Activated CD4-positive, alpha-beta T cell treated with anti-CD3 and anti-CD28 coated beads for 48 hours (primary cell): ENCODE results near the gene CCDC91.
"Not testable (repeated sequence)": the region's sequence is repeated elsewhere in the genome, so short reads cannot be mapped to it uniquely, and the experiment has no call there.

ENCODE experiments used
- DNase-seq: peaks from one replicate; pipeline ENCODE4 v3.0.0-alpha.2; 2020

The CCDC91 gene

DNA sequence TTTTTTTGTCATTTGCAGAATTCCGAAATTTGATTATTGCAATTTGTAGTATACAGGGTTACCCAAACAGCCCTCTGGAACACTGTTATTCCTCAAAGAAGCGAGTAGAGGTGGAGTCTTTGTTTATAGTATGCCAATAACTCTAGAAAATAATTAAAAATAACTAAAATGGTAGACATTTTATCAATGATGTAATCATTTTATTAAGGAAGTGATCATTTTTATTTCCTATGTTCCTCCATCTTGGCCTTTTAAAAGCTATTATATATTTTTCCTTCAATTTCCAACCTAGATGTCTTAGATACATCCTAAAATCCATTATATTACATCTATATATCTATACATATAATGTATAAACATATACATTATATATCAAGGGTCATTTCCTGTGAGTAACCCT lies 106.0 kb downstream of the CCDC91 start:
- DNase-seq: no peak

DNA sequence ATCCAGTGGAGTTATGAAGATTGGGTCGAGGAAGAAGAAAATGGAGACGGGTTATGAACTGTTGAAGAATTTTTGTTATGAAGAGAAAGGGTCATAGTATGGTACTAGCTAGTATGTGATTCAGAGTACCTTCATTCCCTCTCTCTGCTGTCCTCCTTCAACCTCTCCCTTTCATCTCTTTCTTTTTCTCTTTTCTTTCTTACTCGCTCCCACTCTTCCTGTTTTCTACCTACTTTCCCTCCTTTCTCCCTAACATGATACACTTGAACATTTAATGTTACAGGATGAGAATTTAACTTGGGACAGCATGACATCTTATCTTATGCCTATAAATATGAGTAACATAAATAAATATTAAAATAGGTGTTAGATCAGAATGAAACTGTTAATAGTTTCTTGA lies 112.9 kb downstream of the CCDC91 start:
- DNase-seq: no peak

DNA sequence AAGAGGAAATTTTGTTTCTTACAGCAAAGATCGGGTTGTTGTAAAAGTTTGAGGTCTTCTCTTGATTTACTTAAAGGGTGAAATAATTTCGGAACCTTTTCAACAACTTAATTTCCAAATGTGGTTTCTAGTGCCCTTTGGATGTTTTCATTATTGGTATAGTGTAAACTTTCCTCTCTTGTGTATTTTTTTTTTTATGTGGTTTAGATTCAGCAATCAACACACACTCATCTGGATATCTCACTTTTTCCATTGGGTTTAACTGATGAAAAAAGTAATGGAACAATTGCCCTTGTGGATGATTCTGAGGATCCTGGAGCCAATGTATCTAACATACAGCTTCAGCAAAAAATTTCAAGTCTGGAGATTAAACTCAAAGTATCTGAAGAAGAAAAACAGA lies 116.3 kb downstream of the CCDC91 start:
- DNase-seq: no peak

DNA sequence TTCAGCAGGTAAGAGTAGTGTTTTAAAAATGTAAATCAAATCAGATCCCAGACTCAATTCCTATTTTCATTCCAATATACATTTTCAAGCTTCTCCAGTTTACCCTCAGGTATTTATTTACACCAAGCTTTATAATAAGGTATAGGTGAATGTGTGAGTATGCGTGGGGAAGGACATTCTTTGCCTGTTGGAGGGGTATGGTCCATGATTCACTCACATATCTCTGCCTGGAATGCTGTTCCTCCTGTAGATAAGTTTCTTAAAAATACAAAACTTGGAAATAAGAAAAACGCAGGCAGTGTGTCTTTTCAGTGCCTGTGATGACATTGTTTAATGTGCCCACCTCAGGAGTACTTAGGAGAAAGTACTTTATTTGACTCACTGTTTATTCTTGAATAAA lies 118.6 kb downstream of the CCDC91 start:
- no peak for DNase-seq

DNA sequence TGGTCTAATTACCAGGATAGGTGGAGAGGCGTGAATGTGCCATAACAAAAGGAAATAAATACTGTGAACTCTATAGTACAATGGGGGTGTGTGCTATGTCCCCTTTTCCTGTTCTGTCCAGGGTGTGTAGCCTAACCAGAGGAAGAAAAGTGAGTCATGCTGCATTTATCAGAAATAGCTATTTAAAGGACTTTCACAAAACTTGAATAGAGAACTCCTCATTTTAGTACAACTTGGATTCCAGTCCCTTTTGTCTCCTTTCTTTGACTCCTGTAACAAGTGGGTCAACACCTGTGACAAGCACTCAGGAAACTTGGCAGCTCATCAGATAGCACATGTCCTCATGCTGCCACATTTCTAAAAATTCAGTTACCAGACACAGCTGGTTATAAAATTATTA lies 123.4 kb downstream of the CCDC91 start:
- no peak for DNase-seq

DNA sequence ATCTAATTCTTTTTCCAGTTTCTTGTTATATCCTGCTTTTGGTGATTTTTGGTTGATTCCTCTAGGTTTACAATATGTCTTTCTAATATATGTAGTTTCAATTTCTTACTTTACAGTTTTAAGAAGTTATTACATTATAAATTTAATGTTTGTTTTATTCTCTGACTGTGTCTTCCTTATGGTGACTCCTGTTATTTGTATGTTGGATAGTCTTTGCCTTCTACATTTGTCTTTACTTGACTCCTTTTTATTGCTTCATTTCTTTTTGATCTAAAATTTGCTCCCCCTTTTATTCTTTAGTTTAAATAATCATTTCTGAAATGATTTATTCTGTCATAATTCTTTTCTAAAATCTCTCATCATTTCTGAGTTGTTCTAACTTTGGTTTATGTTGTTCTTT lies 125.8 kb downstream of the CCDC91 start:
- no peak for DNase-seq

DNA sequence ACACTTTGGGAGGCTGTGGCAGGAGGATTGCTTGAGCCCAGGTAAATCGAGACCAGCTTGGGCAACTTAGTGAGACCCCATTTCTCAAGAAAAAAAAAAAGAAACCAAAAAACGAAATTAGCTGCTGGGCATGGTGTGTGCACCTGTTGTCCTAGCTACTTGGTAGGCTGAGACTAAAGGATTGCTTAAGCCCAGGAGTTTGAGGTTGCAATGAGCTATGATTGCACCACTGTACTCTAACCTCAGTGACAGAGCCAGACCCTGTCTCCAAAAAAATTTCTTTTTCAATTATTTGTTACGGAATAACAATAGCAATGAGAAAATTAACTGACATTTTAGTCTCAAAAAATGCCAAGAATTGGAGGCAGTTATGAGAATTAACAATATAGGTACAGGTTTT lies 128.0 kb downstream of the CCDC91 start:
- no peak for DNase-seq

DNA sequence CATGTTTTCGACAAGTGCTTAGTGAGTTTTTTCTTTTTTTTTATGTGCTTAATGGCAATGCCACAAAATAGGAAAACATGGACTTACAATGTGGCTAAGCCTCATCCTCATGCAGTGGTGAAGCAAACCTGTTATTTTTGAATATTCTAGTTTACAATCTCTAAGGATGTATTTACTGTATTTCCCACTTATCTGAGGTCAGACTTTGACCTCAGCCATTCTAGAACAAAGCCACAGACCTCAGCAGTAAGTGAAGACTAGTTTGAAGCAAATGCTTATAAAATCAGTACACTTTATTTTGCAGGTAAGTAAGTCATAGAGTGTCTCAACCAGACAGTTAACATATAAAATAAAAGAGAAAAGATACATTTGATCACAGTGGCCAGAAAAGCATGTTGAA lies 130.1 kb downstream of the CCDC91 start:
- DNase-seq: no peak

DNA sequence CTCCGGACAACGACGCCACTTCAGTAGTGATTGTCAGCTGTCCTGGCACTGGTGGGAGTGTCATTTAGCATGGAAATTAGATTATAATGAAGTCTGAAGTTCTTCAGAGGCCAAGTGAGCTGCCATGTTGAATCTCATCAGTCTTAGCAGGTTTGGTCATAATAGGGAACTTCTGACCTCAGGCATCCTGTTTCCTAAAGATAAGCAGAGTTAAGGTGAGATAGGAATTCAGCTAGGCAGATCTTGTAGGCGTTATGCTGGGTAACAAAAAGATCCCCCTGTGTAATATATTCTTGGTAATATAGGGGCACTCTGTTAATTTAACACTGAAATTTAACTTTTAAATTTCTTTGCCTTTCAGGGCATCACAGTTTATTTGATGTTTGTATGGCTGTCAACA lies 137.5 kb downstream of the CCDC91 start:
- no peak for DNase-seq

DNA sequence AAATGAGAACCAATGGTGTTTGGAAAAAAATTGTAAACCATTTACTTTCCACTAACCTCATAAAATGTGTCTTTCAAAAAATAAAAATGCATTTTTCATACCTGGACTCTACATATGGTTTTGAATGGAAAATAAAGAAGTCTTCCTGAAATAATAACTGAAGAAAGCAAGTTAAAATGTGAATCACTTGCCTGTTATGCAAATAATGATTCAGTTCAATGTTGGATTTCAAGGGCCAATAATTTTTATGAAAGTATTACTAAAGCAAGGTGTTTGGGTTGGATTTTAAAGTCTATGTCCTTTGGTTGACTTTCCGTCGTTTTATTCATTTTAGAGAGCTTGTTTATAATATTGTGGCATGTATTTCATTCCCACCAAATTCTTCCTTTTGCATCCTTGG lies 138.7 kb downstream of the CCDC91 start:
- no peak for DNase-seq

DNA sequence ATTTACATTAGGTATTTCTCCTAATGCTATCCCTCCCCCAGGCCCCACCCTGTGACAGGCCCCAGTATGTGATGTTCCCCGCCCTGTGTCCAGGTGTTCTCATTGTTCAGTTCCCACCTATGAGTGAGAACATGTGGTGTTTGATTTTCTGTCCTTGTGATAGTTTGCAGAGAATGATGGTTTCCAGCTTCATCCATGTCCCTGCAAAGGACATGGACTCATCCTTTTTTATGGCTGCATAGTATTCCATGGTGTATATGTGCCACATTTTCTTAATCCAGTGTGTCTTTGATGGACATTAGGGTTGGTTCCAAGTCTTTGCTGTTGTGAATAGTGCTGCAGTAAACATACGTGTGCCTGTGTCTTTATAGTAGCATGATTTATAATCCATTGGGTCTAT lies 139.5 kb downstream of the CCDC91 start:
- DNase-seq: not testable (repeated sequence)

DNA sequence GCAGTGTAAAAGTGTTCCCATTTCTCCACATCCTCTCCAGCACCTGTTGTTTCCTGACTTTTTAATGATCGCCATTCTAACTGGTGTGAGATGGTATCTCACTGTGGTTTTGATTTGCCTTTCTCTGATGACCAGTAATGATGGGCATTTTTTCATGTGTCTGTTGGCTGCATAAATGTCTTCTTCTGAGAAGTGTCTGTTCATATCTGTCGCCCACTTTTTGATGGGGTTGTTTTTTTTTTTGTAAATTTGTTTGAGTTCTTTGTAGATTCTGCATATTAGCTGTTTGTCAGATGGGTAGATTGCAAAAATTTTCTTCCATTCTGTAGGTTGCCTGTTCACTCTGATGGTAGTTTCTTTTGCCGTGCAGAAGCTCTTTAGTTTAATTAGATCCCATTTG lies 140.0 kb downstream of the CCDC91 start:
- not testable (repeated sequence) for DNase-seq

DNA sequence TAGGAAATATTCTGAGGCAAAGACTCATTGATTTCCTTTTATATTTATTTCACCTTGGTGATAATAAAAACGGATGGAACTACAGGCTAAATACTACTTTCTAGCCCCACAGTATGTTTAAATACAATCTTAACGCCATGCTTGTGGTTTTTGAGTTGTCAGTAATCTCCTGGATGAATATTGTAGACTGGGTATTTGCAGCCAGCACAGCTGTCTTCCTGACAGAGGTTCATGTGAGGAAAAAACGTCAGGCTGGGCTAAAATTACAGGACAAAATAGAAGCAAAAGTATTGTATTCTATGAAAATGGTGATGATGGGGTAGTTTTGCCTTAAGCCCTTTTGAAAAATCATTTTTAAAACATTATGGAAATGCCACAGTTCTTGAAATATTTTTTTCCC lies 140.9 kb downstream of the CCDC91 start:
- no peak for DNase-seq

DNA sequence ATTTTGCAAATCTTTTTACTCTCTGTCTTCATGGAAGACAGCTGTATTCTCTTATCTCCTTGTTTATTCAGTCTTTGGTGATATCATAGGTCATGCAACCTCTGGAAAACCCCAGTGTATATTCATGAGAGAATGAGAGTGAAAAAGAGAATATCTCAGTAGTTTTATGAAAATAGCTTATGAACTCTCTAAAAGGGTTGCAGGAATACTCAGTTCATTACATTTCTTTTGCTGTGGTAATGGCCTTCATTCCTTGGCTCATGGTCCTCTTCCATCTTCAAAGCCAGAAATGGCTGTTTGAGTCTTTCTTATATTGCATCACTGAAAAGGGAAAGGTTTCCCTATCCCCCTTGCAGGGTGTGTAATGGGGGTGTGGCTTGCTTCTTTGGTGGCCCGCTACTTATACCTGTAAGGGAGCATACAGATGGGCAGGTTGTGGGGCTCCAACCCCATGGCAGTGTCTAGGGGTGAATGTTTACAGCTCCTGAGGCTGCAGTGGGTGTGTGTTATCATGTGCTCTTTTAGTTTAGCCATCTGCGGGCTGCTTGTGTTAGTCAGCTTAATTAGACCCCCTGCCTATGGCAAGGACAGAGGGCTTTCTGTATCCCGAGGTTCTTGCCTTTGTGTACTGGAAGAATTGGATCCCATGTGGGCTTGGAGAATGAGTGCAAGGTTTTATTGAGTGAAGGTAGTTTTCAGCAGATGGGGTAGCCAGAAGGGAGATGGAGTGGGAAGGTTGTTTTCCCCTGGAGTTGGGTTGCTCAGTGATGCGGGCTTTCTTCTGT lies 150.2 kb downstream of the CCDC91 start:
- no peak for DNase-seq

DNA sequence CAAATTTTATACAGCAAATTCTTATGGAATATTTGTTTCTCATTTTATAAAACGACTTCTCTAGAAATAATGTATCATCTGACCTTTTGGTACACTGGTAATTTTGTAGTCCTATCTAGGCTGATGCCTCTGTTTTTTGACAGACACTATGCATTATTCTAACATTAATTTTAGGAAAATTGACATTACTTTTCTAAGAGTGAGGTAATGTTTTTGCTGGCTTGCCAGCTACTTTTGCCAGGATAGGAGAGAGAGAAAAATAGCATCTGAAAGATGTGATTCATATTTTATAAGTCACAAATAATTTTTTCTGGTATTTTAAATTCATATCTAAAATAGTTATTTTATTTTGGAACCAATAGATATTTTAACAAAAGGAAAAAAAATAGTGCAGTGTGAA lies 153.5 kb downstream of the CCDC91 start:
- DNase-seq: no peak

DNA sequence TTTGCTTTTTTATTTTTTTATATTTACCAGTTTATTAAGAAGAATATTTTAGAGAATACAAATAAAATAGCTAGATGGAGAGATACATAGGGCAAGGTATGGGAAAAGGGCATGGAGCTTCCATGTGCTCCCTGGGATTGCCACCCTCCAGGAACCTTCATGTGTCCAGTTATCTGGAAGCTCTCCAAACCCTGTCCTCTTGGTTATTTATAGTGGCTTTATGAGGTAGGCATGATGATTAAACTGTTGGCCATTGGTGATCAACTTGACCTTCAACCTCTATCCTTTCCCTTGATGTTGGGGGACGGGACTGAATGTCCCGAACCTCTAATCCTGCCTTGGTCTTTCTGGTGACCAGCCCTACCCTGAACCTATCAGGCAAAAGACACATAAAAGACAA lies 156.3 kb downstream of the CCDC91 start:
- no peak for DNase-seq

DNA sequence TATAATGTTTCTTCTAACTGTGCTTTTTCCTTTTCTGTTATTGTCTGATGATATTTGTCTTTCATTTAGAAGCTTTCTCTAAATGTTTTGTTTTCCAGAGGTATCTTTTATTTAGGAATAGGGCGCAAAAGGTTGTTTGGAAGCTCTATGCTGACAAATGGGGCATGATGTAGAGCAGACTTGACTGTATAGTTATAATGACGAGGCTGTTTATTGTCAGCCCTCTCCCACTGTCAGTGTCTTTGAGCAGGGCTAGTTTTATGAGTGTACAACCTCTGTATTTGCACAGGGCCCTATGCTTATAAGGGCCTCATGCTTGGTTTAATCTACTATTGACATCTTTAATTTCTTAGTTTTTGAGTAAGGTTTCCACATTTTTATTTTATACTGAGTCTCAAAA lies 158.9 kb downstream of the CCDC91 start:
- DNase-seq: no peak

DNA sequence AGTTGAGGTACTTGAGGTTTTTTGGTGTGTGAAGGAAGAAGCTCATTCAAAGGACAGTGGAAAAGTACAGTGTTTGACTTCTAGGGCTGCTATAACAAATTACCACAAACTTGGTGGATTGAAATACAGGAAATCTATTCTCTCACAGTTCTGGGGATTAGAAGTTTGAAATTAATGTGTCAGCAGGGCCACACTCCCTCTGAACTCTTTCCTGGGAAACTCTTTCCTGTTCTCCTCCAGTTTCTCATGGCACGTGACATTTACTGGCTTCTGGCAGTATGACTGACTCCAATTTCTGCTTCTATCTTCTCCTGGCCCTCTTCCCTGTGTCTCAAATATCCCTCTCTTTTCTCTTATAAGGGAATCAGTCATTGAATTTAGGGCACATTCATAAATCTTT lies 160.2 kb downstream of the CCDC91 start:
- no peak for DNase-seq

DNA sequence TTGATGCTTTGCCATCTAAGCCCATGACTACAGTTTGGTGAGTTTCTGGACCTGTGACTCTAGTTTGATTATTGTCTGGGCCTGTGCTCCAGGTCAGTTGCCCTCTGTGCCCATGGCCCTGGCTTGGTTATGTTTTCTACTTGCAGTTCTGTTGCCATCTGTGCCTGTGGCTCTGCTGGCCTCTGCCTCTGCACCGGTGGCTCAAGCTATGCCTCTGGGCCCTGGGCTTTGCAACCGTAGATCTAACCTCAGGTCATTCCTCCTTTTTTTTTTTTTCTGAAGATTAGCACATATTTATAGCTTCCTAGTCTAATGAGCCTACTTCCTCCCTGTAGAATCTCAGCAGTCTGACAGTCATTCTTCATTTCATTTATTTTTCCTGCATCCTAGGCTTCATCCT lies 161.2 kb downstream of the CCDC91 start:
- DNase-seq: no peak

DNA sequence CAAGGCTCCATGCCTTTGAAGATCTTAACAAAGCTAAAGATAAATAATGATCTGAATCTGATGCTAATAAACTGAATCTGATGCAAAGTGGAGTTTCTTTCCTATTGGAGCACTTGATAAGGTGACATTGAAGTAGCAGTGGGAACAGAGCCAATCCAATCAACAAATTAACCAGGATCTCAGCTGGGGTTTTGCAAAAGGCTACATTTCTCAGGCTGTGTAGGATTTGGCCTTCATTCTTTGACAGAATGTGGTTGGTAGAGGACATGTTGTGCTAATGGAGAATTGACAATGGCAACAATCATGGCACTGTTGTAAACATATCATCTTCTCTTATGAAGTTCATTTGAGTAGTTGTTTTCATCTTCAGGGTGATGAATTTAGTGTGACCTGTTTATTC lies 164.9 kb downstream of the CCDC91 start:
- DNase-seq: no peak

DNA sequence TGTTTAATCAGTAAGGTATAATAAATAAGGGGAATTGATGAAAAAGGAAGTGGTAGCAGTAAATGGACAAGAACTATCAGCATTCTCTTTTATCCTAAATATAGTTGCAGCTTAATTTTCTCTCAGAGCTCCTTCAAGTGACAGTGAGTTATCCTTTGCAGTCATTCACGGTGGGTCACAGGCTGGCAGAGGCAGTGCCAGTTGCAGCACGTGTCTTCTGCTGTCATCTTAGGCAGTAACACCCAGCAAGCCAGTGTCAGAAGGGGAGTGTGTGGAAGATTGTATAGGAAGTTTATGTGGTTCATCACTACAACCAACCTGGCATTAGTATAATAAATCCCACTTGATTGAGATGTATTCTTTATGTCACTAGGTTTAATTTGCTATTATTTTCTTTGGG lies 170.0 kb downstream of the CCDC91 start:
- DNase-seq: no peak

DNA sequence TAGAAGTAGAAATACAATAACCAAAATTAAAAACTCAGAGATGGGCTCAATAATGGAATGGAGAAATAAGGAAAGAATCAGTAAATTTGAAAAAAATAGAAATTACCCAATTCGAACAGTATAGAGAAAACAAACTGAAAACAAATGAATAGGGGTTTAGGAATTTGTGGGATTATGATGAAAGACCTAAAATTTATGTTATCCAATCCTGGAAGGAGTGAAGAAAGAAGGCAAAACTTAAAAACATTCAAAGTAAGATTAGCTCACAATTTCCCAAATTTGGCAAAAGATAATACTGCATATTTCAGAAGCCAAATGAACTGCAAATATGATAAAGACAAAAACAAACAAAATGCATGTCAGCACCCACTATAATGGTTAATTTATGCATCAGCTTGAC lies 177.1 kb downstream of the CCDC91 start:
- no peak for DNase-seq

DNA sequence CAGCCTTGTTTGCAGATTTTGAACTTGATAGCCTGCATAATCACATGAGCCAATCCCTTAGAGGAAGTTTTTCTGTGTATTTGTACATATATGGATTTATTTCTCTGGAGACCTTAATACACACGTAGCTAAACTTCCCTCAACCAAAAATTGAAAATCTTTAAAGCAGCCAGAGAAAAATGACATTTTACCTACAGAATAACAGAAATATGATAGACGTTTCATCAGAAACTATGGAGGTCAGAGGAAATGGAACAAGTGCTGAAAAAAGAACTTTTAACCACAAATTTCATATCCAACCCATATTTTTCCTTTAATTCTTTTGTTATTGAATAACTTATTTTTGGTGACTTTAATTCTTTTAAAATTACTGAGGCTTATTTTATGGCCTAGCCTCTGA lies 177.7 kb downstream of the CCDC91 start:
- no peak for DNase-seq

DNA sequence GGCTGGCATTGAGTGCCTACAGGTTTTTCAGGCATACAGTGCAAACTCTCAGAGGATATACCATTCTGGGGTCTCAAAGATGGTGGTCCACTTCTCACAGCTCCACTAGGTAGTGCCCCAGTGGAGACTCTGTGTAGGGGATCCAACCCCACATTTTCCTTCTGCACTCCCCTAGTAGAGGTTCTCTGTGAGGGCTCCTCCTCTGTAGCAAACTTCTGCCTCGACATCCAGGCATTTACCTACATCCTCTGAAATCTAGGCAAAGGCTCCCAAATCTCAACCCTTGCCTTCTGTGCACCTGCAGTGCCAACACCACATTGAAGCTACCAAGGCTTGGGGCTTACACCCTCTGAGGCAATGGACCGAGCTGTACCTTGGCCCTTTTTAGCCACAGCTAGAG lies 179.2 kb downstream of the CCDC91 start:
- no peak for DNase-seq

DNA sequence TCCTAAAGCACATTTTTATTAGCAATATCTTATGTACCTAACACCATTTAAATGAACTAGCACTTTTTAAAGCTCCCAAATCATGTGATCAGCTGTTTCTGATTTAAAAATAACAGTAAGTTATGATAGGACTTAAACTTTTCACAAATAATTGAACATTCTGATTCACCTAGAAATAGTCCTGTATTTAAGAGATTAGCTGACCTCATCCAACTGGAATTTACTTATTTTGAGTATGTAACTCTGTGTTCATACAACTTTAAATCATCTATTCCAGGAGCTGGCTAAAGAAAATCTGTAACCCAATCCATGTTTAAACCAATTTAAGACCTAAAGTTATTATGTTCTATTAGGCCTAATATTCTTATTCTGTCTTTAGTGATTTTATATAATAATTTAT lies 184.3 kb downstream of the CCDC91 start:
- DNase-seq: no peak

DNA sequence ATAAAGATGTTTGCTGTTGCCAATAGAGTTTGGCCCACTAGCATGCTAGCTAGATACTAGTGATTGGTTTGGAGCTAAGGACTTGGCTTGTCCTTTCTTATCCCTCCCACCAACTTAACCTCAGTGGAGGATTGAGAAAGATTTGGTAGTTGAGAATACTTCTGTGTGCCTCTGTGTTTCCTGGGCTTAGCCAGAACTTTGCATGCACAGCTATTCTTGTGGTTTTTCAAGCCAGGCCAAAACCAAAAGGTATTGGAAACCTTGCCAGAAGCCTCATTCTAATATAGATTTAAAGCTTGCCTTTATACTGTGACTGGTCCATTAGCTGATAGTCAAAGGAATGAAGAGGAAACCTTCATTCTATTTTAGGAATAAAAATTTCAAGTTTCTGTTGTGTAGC lies 188.5 kb downstream of the CCDC91 start:
- DNase-seq: no peak
